Stimulated activated CD4-positive, alpha-beta T cell treated with anti-CD3 and anti-CD28 coated beads, Interleukin-12 subunit alpha, Interleukin-12 subunit beta, amount 100 ng/mL, for 24 hours (primary cell): ENCODE data around the gene PSMD4.
"Not testable (repeated sequence)": the region's sequence is repeated elsewhere in the genome, so short reads cannot be mapped to it uniquely, and the experiment has no call there.

ENCODE experiments used
- DNase-seq, 2 experiments: peaks; one replicate each; pipeline ENCODE4 v3.0.0-alpha.2; 2020; ENCODE audit warnings: low read depth in 2 of 2

PSMD4 gene

DNA sequence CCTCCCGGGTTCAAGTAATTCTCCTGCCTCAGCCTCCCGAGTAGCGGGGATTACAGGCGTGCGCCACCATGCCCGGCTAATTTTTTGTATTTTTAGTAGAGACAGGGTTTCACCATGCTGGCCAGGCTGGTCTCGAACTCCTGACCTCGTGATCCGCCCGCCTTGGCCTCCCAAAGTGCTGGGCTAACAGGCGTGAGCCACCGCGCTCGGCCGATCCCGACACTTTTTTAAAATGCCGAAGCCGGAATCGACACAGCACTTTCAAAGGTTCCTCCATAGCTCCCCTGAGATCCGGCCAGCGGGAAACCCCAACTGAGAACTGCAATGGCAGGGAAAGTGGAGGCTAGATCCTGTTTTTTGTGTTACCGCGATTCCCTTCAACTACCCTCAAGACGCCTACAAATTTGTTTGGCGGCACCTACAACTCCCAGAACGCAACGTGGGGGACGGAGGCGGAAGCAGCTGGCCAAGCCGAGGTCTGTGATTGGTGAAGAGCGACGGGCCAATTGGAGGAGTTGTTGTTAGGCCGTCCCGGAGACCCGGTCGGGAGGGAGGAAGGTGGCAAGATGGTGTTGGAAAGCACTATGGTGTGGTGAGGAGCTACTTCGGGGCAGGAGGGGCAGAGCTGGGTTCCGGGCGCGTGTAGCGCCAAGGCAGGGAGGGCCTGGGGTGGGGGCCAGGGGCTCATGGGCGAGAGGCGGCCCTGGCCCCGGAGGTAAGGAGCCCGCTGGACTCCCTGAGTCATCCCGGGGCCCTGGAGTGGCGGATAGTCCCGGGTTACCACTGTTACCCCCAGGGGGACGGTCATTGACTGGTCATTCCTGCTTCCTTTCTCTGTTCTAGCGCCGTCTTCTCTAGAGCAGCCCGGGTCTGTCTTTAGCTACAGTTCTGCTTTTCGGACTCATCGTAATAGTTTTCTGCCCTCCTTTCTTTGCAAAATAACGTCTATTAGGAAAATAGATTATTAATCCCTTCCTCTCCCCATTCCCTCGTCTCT, at the start of gene PSMD4:
Gene PSMD4, plus strand, starts transcription at position 518 of the 997 bp plus-strand sequence. Its CDS starts 49 bp downstream, at position 567.
- peak; percentile 89 to 90 for DNase-seq

DNA sequence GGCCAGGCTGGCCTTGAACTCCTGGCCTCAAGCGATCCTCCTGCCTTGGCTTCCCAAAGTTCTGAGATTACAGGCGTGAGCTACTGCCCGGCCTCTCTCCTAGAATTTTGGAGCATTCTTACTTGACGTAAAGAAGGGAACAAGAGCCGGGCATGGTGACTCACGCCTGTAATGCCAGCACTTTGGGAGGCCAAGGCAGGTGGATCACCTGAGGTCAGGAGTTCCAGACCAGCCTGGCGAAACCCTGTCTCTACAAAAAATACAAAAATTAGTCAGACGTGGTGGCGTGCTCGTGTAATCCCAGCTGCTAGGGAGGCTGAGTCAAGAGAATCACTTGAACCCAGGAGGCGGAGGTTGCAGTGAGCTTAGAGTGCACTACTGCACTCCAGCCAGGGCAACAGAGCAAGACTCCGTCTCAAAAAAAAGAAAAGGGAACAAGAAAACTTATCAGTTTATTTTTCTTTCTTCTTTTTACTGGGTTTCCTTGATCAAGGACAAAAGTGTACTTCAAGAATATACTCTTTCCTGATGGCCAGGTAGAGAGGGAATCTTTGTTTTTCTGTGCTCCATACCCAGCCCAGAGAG, 49.1 kb upstream of the PSMD4 start:
- DNase-seq = not testable (repeated sequence)

- DNase-seq = no peak
Measured at GRCh38 chr1:151210830-151211229, 43.7 kb upstream of the PSMD4 start.

GRCh38 chr1:151211972-151212705, 42.4 kb upstream of the PSMD4 start:
- DNase-seq = no peak

- no peak for DNase-seq
Measured at GRCh38 chr1:151213560-151213959, 41.0 kb upstream of the PSMD4 start.

DNA sequence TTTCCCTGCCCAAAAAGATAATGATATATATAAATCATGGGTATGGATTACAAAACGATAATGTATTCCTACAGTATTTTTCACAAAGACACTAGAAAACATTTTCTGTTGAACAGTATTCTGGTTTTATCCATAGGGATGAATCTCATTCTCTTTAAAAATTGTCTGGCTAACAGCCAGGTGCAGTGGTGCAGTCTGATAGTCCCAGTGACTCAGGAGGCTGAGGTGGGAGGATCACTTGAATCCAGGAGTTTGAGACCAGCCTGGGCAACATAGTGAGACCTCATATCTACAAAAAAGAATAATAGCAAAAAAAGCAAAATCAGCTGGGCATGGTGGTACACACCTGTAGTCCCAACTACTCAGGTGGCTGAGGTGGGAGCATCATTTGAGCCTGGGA, 32.9 kb upstream of the PSMD4 start:
- no peak for DNase-seq

DNA sequence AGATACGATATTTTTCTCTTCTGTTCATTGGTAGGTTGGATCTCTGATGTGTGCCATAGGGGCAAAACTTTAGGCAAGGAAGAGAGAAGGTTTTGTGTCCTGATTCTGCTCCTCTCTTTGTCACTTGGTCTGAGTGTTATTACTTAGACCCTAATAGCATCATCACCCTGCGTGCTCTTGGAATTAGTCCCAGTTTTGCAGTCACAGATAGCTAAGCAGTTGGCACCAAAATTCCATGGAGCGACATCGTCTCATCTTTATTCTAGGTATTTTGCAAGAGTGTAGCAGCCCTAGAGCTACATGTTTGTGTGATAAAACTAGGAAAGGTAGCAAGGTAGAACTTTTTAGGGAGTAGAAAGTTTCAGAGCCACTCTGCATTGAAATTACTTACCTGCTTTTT, 32.4 kb upstream of the PSMD4 start:
- DNase-seq = no peak

DNA sequence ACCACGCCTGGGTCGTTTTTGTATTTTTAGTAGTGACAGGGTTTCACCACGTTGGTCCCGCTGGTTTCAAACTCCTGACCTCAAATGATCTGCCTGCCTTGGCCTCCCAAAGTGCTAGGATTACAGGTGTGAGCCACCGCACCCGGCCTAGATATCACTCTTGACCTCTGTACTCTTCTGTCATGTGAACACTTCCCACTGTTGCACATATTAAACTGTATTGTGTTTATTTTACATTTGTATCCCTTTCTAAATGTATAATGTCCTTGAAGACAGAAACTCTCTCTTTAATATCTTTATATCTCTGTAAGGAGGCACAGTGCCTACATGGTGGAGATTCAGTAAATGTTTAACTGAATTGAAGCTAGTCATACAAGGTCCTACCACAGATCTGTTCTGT, 19.3 kb upstream of the PSMD4 start:
- DNase-seq = no peak

DNA sequence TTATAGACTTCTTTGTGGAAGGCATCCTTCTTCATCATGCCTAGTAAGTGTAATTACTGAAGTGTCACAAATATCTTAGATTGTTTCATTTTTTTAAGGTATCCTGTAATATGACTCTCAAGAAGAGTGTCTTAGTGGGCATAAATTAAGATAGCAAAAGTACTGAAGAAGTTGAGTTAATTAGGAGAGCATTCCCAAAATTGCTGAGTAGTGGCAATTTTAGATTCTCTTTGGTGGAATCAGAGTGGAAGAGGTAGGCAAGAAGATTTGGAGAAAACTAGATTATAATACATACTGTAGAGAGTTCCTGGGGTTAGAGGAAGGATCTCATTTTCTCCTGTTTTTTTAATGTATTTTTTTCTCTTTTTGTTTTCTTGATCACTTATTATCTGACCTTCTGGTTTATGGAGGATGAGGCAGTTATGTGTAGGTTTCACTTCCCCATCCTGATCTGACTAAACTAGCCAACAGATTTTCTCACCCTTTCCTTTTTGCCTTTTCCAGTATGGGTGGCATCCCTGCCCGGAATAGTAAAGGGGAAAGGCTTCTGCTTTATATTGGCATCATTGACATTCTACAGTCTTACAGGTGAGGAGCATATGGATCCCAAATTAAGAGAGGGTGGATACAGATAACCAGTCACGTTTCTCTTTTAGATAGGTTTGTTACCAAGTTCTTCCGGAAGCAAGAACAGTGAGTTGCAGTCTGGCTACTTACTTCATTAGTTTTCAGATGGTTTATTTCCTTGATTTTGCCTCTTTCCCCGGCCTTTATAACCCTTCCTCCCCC, 16.7 kb upstream of the PSMD4 start:
- no peak for DNase-seq

GRCh38 chr1:151238467-151238739, 16.1 kb upstream of the PSMD4 start:
- no peak for DNase-seq

- no peak for DNase-seq
Measured at GRCh38 chr1:151242442-151242841, 12.1 kb upstream of the PSMD4 start.

DNA sequence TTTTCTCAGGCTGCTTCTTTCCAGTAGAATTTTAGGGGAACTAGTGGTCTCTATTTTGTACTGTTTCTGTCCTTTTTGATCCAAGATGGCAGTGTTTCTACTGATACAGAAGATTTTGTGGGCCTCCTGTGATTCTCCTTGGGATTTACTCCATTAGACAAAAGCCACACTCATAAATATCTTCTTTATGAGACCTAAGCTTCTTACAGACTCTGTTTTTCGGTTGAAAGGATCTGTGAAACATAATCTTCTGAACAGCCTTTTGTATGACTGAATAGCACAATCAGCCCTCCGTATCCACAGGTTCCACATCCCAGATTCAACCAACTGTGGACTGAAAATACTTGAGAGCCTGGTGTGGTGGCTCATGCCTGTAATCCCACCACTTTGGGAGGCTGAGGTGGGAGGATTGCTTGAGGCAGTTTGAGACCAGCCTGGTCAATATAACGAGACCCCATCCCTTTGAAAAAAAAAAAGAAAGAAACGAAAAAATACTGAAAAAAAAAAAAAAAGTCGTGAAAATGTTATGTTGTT, 10.8 kb upstream of the PSMD4 start:
- DNase-seq = no peak

- DNase-seq = no peak
Measured at GRCh38 chr1:151246786-151247185, 7.7 kb upstream of the PSMD4 start.

- peak; percentile 16 to 35 for DNase-seq
Measured at GRCh38 chr1:151251656-151252470, 2.7 kb upstream of the PSMD4 start.

GRCh38 chr1:151255381-151255780, 847 bp downstream of the PSMD4 start:
- DNase-seq = no peak

DNA sequence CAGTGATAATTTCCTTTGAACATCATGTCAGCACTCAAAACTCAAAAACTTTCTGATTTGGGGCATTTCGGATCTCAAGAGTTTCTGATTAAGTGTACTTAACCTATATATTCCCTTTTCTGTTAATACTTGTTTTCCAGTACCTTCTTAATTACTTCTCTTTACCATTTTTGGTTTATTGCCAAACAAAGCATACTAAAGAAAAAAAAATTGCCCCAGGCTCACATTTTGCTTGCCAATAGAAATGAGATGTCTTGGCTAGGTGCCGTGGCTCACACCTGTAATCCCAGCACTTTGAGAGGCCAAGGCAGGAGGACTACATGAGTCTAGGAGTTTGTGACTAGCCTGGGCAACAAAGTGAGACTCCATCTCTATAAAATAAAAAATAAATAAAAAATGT, 4.8 kb downstream of the PSMD4 start:
- no peak for DNase-seq

- DNase-seq = no peak
Measured at GRCh38 chr1:151265446-151266236, 11.1 kb downstream of the PSMD4 start.

GRCh38 chr1:151266315-151266714, 11.8 kb downstream of the PSMD4 start:
- no peak for DNase-seq

DNA sequence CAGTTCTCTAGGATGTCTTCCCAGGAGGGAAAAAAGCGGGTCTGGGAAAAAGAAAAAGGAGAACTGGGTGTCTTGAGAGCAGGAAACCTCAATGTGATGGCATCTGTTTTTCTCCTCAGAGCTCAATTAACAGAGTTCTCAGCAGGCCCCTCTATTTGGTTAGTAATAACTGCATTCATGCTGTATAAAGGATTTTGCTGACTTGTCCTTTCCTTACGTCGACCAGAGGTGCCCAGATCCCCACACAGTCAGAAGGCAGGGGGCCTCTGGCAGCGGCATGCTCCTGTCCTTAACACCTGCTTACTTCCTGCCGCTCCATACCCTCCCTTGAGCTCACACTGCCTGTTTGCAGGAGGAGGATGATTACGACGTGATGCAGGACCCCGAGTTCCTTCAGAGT, 12.3 kb downstream of the PSMD4 start:
- no peak for DNase-seq

DNA sequence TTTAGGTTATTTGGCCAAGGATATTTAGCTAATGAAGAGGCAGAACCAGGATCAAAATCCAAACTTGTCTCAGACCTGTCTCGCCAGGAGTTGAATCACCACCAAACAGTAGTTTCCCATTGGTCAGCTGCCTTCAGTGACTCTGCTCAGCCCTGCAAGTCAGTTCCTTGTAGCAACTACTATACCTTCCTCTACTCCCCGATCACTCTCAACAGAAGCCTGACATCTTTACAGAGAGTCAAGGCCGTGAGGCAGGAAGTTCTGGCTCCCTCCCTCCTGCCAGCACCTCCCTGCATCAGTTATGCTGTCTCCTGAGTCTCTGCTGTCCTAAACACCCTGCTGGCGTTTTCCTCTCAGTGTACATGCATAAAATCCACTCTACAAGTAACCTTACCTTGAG, 13.2 kb downstream of the PSMD4 start:
- DNase-seq = no peak
